H1 (cell line): ENCODE results near the gene TMEM200B.

Source experiments
- E2F6 ChIP-seq: IDR thresholded peaks from 2 replicates; pipeline ENCODE4 v1.6.1; 2012; ENCODE audit warnings: inconsistent platforms
- POLR2A ChIP-seq, 2 experiments: IDR thresholded peaks; 1 replicate in 1 of 2; 2 replicates in 1 of 2; pipeline ENCODE4 v1.6.1; 2011; ENCODE audit warnings: low read depth in 2 of 2, low read length in 2 of 2, mild to moderate bottlenecking in 2 of 2; ENCODE audit errors: control extremely low read depth in 1 of 2
- RAD21 ChIP-seq, 2 experiments: IDR thresholded peaks in 1 of 2; conservative IDR thresholded peaks in 1 of 2; 2 replicates each; pipeline ENCODE4 v1.6.1; 2011; ENCODE audit warnings: low read depth in 2 of 2, low read length in 2 of 2, improper control_type of control experiment in 1 of 2, inconsistent platforms in 1 of 2, mild to moderate bottlenecking in 1 of 2, moderate library complexity in 1 of 2
- RFX5 ChIP-seq: IDR thresholded peaks from 2 replicates; pipeline ENCODE4 v1.6.1; 2011; ENCODE audit warnings: low read depth, low read length, improper control_type of control experiment, borderline replicate concordance
- RNF2 ChIP-seq: fragments of 200-900, 300-1000 bp; sonication (generic); IDR thresholded peaks from 2 replicates; pipeline ENCODE4 v1.7.1; 2016; ENCODE audit warnings: borderline replicate concordance, low read depth, mild to moderate bottlenecking, antibody characterized with exemption, low read length; ENCODE audit not compliant: poor library complexity, severe bottlenecking; ENCODE audit errors: missing control alignments

- TF ChIP-seq E2F6 (no peak), RAD21 (IDR thresholded peaks at IDR 0.05 in 1 of 2, conservative IDR thresholded peaks at IDR 0.05 in 1 of 2; ENCODE audit: low read depth in 2 of 2, low read length in 2 of 2) (no peak), RNF2 (no peak), POLR2A (IDR thresholded peaks at IDR 0.05; ENCODE audit: control extremely low read depth in 1 of 2, low read depth in 2 of 2, low read length in 2 of 2) (no peak), RFX5 (no peak)
Observed at GRCh38 chr1:29084196-29084521, 39.5 kb downstream of the TMEM200B start.
